AG04449 (cell line): Measurements from ENCODE around the gene RBBP8.

ENCODE experiments used
- CTCF ChIA-PET: fragments of 350-600 bp; formaldehyde crosslinking; extraction: SDS; loops from one replicate; lab custom pipeline; 2021; ENCODE audit warnings: antibody characterized with exemption; lab: Yijun Ruan, JAX
- POLR2A ChIA-PET: fragments of 400-600, 350-600 bp; formaldehyde crosslinking; extraction: SDS; loops from one replicate; lab custom pipeline; 2020; ENCODE audit warnings: antibody characterized with exemption, inconsistent platforms; lab: Yijun Ruan, JAX
- DNase-seq: peaks from one replicate; pipeline ENCODE4 v3.0.0-alpha.2; 2010; ENCODE audit warnings: low read depth, low spot score
- H3K4me3 ChIP-seq: 2 replicates; pipeline ENCODE4 v1.5.1; 2011; ENCODE audit warnings: low read depth, mild to moderate bottlenecking, control low read depth, low read length
- TF ChIP-seq, protein P1 (sequence below): IDR thresholded peaks from one replicate; pipeline ENCODE4 v1.5.1; 2011; ENCODE audit warnings: mild to moderate bottlenecking, moderate library complexity, low read length, control low read depth, inconsistent platforms; ENCODE audit not compliant: insufficient read depth; ENCODE audit errors: missing control alignments

RBBP8 gene

DNA sequence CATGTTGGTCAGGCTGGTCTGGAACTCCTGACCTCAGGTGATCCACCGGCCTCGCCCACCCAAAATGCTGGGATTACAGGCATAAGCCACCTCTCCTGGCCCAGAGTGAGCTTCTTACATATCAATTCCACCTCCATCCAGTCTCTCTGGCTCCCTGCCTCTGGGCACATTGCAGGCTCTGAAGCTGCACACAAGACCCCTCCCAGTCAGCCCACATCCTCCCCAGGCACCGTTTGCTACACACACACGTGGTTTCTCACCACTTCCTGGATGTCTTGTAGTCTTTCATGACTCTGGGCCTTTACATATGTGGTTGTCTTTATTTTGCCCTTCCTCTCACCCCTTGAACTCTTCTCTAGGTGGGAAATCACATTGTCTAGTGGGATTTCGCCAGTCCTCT, 138.2 kb downstream of the RBBP8 start:
- no peak for DNase-seq
- no peak overlapping the region for H3K4me3 ChIP-seq
- ChIA-PET CTCF (no interaction called here), POLR2A (no interaction called here)
- TF ChIP-seq, protein P1, sequence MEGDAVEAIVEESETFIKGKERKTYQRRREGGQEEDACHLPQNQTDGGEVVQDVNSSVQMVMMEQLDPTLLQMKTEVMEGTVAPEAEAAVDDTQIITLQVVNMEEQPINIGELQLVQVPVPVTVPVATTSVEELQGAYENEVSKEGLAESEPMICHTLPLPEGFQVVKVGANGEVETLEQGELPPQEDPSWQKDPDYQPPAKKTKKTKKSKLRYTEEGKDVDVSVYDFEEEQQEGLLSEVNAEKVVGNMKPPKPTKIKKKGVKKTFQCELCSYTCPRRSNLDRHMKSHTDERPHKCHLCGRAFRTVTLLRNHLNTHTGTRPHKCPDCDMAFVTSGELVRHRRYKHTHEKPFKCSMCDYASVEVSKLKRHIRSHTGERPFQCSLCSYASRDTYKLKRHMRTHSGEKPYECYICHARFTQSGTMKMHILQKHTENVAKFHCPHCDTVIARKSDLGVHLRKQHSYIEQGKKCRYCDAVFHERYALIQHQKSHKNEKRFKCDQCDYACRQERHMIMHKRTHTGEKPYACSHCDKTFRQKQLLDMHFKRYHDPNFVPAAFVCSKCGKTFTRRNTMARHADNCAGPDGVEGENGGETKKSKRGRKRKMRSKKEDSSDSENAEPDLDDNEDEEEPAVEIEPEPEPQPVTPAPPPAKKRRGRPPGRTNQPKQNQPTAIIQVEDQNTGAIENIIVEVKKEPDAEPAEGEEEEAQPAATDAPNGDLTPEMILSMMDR = no peak

GRCh38 chr18:23072079-23072478, 139.0 kb downstream of the RBBP8 start:
- TF ChIP-seq, protein P1 = no peak
- DNase-seq = no peak
- no peak overlapping the region for H3K4me3 ChIP-seq
- ChIA-PET POLR2A (no interaction called here), CTCF (interaction anchor here (1.8 kb wide), 1 partner anchor 40 kb away, joined by 6 read pairs; no protein-coding TSS in a partner anchor)

GRCh38 chr18:23073996-23074606, 141.0 kb downstream of the RBBP8 start:
- no peak overlapping the region for H3K4me3 ChIP-seq
- POLR2A ChIA-PET = no interaction called here
- TF ChIP-seq, protein P1 = no peak
- CTCF ChIA-PET = interaction anchor here (1.8 kb wide), 1 partner anchor 42 kb away, joined by 6 read pairs; no protein-coding TSS in a partner anchor
- no peak for DNase-seq
